GM21529 (cell line): ENCODE data around the gene GSAP.
"Not testable (repeated sequence)": the region's sequence is repeated elsewhere in the genome, so short reads cannot be mapped to it uniquely, and the experiment has no call there.

ENCODE experiments used
- ATAC-seq: cut with Tn5 transposase; IDR thresholded peaks from one replicate; pipeline ENCODE4 v1.9.1; 2021; ENCODE audit not compliant: unreplicated experiment

GSAP gene

GRCh38 chr7:77293046-77293445, 123.1 kb downstream of the GSAP start:
- no peak for ATAC-seq

GRCh38 chr7:77290425-77290824, 125.7 kb downstream of the GSAP start:
- no peak for ATAC-seq

- no peak for ATAC-seq
These were observed 126.8 kb downstream of the GSAP start for GRCh38 chr7:77289387-77289786.

- ATAC-seq: no peak
These were observed 127.4 kb downstream of the GSAP start for GRCh38 chr7:77288676-77289320.

- ATAC-seq: no peak
These were observed 131.5 kb downstream of the GSAP start for GRCh38 chr7:77284616-77285015.

- ATAC-seq: no peak
These were observed 132.1 kb downstream of the GSAP start for GRCh38 chr7:77284005-77284404.

- no peak for ATAC-seq
These were observed 133.3 kb downstream of the GSAP start for GRCh38 chr7:77282897-77283296.

GRCh38 chr7:77281780-77282478, 134.2 kb downstream of the GSAP start:
- ATAC-seq: no peak

- ATAC-seq: no peak
These were observed 140.0 kb downstream of the GSAP start for GRCh38 chr7:77276120-77276519.

- ATAC-seq: not testable (repeated sequence)
These were observed 140.5 kb downstream of the GSAP start for GRCh38 chr7:77275663-77276062.

GRCh38 chr7:77271766-77272165, 144.4 kb downstream of the GSAP start:
- no peak for ATAC-seq

GRCh38 chr7:77270094-77270480, 146.1 kb downstream of the GSAP start:
- no peak for ATAC-seq

- ATAC-seq: peak; percentile 80
These were observed 146.6 kb downstream of the GSAP start for GRCh38 chr7:77269360-77270093.

- peak; percentile 86 for ATAC-seq
These were observed 149.8 kb downstream of the GSAP start for GRCh38 chr7:77266291-77266794.

- ATAC-seq: no peak
These were observed 150.5 kb downstream of the GSAP start for GRCh38 chr7:77265666-77266065.

GRCh38 chr7:77262316-77262715, 153.8 kb downstream of the GSAP start:
- ATAC-seq: no peak
